Ascending aorta (tissue), 2 donors: ENCODE data around the gene AKAP13. TPM values are rescaled to one million over a fixed set of nuclear protein-coding genes. Genes with fewer than 3 reads are reported as not detected.
"Not testable (repeated sequence)": the region's sequence is repeated elsewhere in the genome, so short reads cannot be mapped to it uniquely, and the experiment has no call there.

Experiments
- DNase-seq, 2 donors: peaks; one replicate each; pipeline ENCODE4 v3.0.0-alpha.2; 2019; ENCODE audit warnings: low spot score in 2 of 2
- H3K27ac ChIP-seq, 2 donors: fragments of 200-600 bp; sonication (generic); one replicate each; pipeline ENCODE4 v1.5.1; 2016 to 2017; ENCODE audit warnings: mild to moderate bottlenecking in 1 of 2
- H3K27me3 ChIP-seq: fragments of 200-600 bp; sonication (generic); one replicate; pipeline ENCODE4 v1.5.1; 2017
- H3K36me3 ChIP-seq, 2 donors: fragments of 200-600 bp; sonication (generic); one replicate each; pipeline ENCODE4 v1.5.1; 2016
- H3K4me1 ChIP-seq, 2 donors: fragments of 200-600 bp; sonication (generic); one replicate each; pipeline ENCODE4 v1.5.1; 2016 to 2017; ENCODE audit warnings: mild to moderate bottlenecking in 1 of 2
- H3K4me3 ChIP-seq, 2 donors: fragments of 200-600 bp; sonication (generic); one replicate each; pipeline ENCODE4 v1.5.1; 2016 to 2017; ENCODE audit warnings: mild to moderate bottlenecking in 1 of 2
- H3K9me3 ChIP-seq, 2 donors: fragments of 200-600 bp; sonication (generic); one replicate each; pipeline ENCODE4 v1.5.1; 2016
- intact Hi-C: fragments of 100-400 bp; cut with DNase I; formaldehyde crosslinking; loops from one replicate; pipeline ENCODE4 v1.15.1; 2023
- total RNA-seq: library from RNA; depleted of rRNA; stranded (reverse); fragments of >200 nt; gene quantifications from one replicate; pipeline ENCODE4 v1.1.0, GENCODE V29; 2016
- TF ChIP-seq, protein P1 (sequence below), 3 experiments: fragments of 200-600 bp in 2 of 3; fragments of 450-650 bp in 1 of 3; sonication (generic) in 2 of 3; IDR thresholded peaks; one replicate each; pipeline ENCODE4 v1.5.1; 2016 to 2019; ENCODE audit warnings: antibody characterized with exemption in 3 of 3, mild to moderate bottlenecking in 1 of 3, moderate library complexity in 1 of 3

Gene AKAP13
- total RNA-seq, 1 donor from 2014 or later = 74.3 TPM

DNA sequence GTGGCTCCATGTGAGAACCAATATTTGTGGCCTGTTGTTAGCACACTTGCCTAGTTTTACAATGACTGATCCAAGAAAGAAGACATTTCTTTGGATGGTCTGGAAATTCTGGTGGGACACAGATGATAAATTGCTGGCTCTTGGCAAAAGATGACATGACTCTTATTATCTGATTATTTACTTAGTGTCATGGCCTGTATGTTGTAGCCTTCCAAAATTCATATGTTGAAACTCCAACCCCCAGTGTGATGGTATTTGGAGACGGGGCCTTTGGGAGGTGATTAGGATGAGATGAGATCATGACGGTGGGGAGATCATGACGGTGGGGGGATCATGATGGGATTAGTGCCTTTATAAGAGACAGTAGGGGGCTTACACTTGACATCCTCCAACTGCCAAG is 30.0 kb upstream of the AKAP13 start:
- H3K9me3 ChIP-seq = no peaks in the 10 kb centered on the region
- TF ChIP-seq, protein P1, sequence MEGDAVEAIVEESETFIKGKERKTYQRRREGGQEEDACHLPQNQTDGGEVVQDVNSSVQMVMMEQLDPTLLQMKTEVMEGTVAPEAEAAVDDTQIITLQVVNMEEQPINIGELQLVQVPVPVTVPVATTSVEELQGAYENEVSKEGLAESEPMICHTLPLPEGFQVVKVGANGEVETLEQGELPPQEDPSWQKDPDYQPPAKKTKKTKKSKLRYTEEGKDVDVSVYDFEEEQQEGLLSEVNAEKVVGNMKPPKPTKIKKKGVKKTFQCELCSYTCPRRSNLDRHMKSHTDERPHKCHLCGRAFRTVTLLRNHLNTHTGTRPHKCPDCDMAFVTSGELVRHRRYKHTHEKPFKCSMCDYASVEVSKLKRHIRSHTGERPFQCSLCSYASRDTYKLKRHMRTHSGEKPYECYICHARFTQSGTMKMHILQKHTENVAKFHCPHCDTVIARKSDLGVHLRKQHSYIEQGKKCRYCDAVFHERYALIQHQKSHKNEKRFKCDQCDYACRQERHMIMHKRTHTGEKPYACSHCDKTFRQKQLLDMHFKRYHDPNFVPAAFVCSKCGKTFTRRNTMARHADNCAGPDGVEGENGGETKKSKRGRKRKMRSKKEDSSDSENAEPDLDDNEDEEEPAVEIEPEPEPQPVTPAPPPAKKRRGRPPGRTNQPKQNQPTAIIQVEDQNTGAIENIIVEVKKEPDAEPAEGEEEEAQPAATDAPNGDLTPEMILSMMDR (IDR thresholded peaks at IDR 0.05) = no peak
- H3K27ac ChIP-seq = no peak overlapping the region
- no peak for DNase-seq
- H3K4me1 ChIP-seq = no peaks in the 10 kb centered on the region
- H3K36me3 ChIP-seq = no peaks in the 10 kb centered on the region
- no peak overlapping the region for H3K4me3 ChIP-seq
- no peaks in the 10 kb centered on the region for H3K27me3 ChIP-seq
- intact Hi-C loops = no loop called here

DNA sequence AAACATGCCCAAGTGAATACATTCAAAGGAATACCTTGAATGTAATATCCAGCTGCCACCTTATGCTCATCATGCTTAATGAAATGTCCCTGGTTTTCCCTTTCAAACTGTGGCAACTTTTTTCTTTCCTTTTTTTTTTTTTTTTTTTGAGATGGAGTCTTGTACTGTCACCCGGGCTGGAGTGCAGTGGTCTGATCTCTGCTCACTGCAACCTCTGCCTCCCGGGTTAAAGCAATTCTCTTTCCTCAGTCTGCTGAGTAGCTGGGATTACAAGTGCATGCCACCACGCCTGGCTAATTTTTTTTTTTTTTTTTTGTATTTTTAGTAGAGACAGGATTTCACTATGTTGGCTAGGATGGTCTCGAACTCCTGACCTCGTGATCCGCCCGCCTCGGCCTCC is 28.9 kb upstream of the AKAP13 start:
- H3K9me3 ChIP-seq, H3K4me3 ChIP-seq, H3K27me3 ChIP-seq, H3K4me1 ChIP-seq, H3K27ac ChIP-seq, DNase-seq, intact Hi-C loops, H3K36me3 ChIP-seq: not testable (repeated sequence)

DNA sequence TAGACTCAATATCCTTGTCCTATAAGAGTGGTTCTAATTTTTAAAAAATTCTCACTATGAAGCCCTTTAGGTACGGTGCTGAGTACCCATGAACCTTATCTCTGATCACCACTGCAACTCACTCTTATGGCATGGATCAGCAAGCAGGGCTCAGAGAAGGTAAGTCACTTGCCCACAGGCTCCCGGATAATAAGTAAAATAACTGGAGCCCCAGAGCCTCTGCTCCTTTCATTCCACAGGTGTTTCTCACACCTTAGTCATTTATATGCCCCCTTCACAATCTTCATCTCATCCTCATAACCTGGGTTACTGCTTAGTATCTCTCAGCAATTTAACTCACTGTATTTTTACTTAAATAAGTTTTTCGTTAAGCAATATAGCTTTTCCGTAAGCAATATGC is 28.4 kb upstream of the AKAP13 start:
- Histone ChIP-seq H3K4me3 (no peak overlapping the region), H3K9me3 (no peaks in the 10 kb centered on the region), H3K36me3 (no peaks in the 10 kb centered on the region), H3K27ac (no peak overlapping the region), H3K27me3 (no peaks in the 10 kb centered on the region), H3K4me1 (no peaks in the 10 kb centered on the region)
- TF ChIP-seq, protein P1 (IDR thresholded peaks at IDR 0.05) = no peak
- DNase-seq = no peak
- intact Hi-C loops = no loop called here

DNA sequence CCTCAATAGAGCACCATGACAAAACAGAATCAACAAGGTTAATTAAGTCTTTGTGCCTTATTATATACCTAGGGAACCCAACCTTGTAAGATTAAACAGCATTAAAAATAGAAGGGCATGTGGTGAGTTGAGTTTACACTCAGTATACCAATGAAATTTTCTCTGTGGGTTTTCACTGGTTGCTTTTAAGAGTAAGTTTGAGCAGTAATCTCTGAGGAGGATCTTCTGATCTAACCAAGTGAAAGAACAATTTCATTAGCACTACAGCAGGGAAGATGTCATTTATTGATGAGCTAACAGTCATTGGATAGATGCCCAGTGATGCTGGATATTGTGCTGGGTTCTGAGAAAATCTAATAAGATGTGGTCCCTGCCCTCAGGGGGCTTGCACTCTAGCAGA is 26.9 kb upstream of the AKAP13 start:
- intact Hi-C loops = no loop called here
- Histone ChIP-seq H3K9me3 (no peaks in the 10 kb centered on the region), H3K27ac (no peak overlapping the region), H3K4me3 (no peak overlapping the region), H3K36me3 (no peaks in the 10 kb centered on the region), H3K4me1 (peaks cover 3 to 5% of the 10 kb centered on the region in 2 donors), H3K27me3 (no peaks in the 10 kb centered on the region)
- TF ChIP-seq, protein P1 (IDR thresholded peaks at IDR 0.05) = no peak
- DNase-seq = no peak

DNA sequence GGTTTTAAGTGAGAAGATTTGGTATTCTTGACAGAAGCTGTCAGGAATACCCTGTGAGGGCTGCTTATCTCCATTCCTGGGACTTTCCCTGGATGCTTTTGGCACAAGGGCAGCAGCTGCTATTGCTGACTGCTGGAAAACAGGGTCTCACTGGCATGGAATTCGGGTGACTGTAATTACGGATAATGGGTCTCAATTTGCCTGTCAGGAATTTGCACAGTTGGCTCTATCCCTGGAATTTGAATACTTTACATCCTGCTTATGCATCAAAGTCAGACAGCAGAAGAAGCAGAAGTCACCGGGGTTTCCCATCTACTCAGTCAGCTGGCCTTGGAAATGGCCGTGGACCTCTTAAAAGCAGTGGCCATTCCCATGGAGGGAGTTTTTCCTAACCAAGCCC is 25.9 kb upstream of the AKAP13 start:
- intact Hi-C loops = no loop called here
- TF ChIP-seq, protein P1 (IDR thresholded peaks at IDR 0.05) = no peak

DNA sequence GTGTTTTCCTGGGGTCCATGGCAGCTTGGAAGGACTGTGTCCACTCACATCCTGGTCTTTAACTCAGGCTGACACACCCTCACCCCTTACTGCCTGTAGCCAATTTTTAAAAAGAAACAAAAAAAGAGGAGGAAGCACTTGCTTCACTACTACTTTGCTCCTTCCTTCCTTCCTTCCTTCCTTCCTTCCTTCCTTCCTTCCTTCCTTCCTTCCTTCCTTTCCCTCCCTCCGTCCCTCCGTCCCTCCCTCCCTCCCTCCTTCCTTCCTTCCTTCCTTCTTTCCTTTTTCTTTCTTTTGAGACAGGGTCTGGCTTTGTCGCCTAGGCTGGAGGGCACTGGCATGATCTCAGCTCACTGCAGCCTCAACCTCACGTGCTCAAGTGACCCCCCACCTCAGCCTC is 25.5 kb upstream of the AKAP13 start:
- Histone ChIP-seq H3K4me3 (no peak overlapping the region), H3K4me1 (peaks cover 3 to 5% of the 10 kb centered on the region in 2 donors), H3K27me3 (no peaks in the 10 kb centered on the region), H3K36me3 (no peaks in the 10 kb centered on the region), H3K9me3 (no peaks in the 10 kb centered on the region), H3K27ac (no peak overlapping the region)
- intact Hi-C loops = no loop called here
- TF ChIP-seq, protein P1 (IDR thresholded peaks at IDR 0.05) = no peak
- DNase-seq = no peak

More for the DNA sequence above, 25.9 kb upstream of the AKAP13 start:
- H3K4me1 ChIP-seq = peaks cover 3 to 5% of the 10 kb centered on the region in 2 donors
- DNase-seq = no peak
- H3K36me3 ChIP-seq = no peaks in the 10 kb centered on the region
- H3K27me3 ChIP-seq = no peaks in the 10 kb centered on the region
- H3K27ac ChIP-seq = no peak overlapping the region
- H3K9me3 ChIP-seq = no peaks in the 10 kb centered on the region
- H3K4me3 ChIP-seq = no peak overlapping the region
